Measurements from ENCODE around the gene IL25. TPM values are rescaled to one million over a fixed set of nuclear protein-coding genes. Genes with fewer than 3 reads are reported as not detected.

IL25 gene
- total and polyA plus RNA-seq, 2 of the 8 experiments (the other 6 are each of a cell fraction or from before 2014, with no cell fraction given): not detected

GRCh38 chr14:23353433-23353780 lies 19.2 kb upstream of the IL25 start (continued):
- TF ChIP-seq, protein P1, sequence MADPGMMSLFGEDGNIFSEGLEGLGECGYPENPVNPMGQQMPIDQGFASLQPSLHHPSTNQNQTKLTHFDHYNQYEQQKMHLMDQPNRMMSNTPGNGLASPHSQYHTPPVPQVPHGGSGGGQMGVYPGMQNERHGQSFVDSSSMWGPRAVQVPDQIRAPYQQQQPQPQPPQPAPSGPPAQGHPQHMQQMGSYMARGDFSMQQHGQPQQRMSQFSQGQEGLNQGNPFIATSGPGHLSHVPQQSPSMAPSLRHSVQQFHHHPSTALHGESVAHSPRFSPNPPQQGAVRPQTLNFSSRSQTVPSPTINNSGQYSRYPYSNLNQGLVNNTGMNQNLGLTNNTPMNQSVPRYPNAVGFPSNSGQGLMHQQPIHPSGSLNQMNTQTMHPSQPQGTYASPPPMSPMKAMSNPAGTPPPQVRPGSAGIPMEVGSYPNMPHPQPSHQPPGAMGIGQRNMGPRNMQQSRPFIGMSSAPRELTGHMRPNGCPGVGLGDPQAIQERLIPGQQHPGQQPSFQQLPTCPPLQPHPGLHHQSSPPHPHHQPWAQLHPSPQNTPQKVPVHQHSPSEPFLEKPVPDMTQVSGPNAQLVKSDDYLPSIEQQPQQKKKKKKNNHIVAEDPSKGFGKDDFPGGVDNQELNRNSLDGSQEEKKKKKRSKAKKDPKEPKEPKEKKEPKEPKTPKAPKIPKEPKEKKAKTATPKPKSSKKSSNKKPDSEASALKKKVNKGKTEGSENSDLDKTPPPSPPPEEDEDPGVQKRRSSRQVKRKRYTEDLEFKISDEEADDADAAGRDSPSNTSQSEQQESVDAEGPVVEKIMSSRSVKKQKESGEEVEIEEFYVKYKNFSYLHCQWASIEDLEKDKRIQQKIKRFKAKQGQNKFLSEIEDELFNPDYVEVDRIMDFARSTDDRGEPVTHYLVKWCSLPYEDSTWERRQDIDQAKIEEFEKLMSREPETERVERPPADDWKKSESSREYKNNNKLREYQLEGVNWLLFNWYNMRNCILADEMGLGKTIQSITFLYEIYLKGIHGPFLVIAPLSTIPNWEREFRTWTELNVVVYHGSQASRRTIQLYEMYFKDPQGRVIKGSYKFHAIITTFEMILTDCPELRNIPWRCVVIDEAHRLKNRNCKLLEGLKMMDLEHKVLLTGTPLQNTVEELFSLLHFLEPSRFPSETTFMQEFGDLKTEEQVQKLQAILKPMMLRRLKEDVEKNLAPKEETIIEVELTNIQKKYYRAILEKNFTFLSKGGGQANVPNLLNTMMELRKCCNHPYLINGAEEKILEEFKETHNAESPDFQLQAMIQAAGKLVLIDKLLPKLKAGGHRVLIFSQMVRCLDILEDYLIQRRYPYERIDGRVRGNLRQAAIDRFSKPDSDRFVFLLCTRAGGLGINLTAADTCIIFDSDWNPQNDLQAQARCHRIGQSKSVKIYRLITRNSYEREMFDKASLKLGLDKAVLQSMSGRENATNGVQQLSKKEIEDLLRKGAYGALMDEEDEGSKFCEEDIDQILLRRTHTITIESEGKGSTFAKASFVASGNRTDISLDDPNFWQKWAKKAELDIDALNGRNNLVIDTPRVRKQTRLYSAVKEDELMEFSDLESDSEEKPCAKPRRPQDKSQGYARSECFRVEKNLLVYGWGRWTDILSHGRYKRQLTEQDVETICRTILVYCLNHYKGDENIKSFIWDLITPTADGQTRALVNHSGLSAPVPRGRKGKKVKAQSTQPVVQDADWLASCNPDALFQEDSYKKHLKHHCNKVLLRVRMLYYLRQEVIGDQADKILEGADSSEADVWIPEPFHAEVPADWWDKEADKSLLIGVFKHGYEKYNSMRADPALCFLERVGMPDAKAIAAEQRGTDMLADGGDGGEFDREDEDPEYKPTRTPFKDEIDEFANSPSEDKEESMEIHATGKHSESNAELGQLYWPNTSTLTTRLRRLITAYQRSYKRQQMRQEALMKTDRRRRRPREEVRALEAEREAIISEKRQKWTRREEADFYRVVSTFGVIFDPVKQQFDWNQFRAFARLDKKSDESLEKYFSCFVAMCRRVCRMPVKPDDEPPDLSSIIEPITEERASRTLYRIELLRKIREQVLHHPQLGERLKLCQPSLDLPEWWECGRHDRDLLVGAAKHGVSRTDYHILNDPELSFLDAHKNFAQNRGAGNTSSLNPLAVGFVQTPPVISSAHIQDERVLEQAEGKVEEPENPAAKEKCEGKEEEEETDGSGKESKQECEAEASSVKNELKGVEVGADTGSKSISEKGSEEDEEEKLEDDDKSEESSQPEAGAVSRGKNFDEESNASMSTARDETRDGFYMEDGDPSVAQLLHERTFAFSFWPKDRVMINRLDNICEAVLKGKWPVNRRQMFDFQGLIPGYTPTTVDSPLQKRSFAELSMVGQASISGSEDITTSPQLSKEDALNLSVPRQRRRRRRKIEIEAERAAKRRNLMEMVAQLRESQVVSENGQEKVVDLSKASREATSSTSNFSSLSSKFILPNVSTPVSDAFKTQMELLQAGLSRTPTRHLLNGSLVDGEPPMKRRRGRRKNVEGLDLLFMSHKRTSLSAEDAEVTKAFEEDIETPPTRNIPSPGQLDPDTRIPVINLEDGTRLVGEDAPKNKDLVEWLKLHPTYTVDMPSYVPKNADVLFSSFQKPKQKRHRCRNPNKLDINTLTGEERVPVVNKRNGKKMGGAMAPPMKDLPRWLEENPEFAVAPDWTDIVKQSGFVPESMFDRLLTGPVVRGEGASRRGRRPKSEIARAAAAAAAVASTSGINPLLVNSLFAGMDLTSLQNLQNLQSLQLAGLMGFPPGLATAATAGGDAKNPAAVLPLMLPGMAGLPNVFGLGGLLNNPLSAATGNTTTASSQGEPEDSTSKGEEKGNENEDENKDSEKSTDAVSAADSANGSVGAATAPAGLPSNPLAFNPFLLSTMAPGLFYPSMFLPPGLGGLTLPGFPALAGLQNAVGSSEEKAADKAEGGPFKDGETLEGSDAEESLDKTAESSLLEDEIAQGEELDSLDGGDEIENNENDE (IDR thresholded peaks at IDR 0.05; ENCODE audit: insufficient replicate concordance, low read length): no peak
- TF ChIP-seq TBP (IDR thresholded peaks at IDR 0.05; ENCODE audit: low read depth, low read length) (no peak), E2F6 (IDR thresholded peaks at IDR 0.05) (no peak), KDM5A (IDR thresholded peaks at IDR 0.05; ENCODE audit: low read length) (no peak), RFX5 (IDR thresholded peaks at IDR 0.05; ENCODE audit: borderline replicate concordance, low read depth, low read length) (no peak), TCF12 (IDR thresholded peaks at IDR 0.05; ENCODE audit: low read depth, low read length) (no peak), CBX8 (IDR thresholded peaks at IDR 0.05; ENCODE audit: borderline replicate concordance, low read depth, low read length) (no peak), BRCA1 (IDR thresholded peaks at IDR 0.05; ENCODE audit: low read depth, low read length) (no peak)

Data from H1 (cell line).